Measurements from ENCODE around the gene SIGMAR1. TPM values are rescaled to one million over a fixed set of nuclear protein-coding genes. Genes with fewer than 3 reads are reported as not detected.

Gene SIGMAR1
- total RNA-seq, 1 donor from 2014 or later, result 25.6 TPM

GRCh38 chr9:34636791-34637355, 714 bp downstream of the SIGMAR1 start:
- peak; percentile 25 for DNase-seq (ENCODE audit: missing footprints)
- ATAC-seq, result no peak
- intact Hi-C loops (cut with DNase I), result no loop called here

GRCh38 chr9:34635556-34635955, 2.0 kb downstream of the SIGMAR1 start:
- intact Hi-C loops (cut with DNase I), result no loop called here
- peak; percentile 64 for DNase-seq (ENCODE audit: missing footprints)
- ATAC-seq, result no peak

DNA sequence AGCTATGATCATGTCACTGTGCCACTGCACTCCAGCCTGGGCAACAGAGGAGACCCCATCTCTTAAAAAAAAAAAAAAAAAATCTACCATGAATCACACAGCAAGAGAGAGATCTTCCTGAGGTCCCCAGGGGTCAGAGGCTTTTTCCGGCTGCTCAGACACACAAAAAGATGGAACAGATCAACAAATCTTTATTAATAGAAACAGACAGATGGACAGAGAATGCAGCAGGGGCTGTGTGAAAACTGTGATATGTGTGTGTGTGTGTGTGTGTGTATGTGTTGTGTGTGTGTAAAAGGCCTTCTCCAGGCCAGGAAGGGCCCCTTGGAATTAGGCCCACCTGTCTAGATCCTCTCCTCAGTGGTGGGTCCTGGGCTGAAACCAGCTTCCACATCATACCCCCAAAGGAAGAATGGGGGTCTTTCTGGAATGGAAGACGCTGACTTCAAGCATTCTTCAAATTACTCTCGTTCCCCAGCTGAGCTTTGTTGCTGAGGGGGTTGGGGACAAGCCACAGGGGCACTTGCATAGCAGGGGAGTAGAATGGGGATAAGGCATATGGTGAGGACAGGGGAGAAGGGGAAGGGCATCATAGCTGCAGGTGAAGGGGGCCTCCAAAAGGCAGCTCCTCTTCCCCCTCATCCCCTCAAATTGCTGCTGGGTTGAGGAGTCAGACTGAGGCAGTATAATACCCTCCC, 2.9 kb downstream of the SIGMAR1 start:
- DNase-seq (ENCODE audit: missing footprints) (peak; percentile 13), ATAC-seq (no peak)
- intact Hi-C loops (cut with DNase I), result loop anchor here (1.0 kb wide), 1 partner anchor 22 kb away; the partner anchor contains the start of gene RPP25L

- ATAC-seq (peak; percentile 37), DNase-seq (ENCODE audit: missing footprints) (peak; percentile 73)
- intact Hi-C loops (cut with DNase I), result loop anchor here (1.0 kb wide), 1 partner anchor 22 kb away; the partner anchor contains the start of gene RPP25L
Observed at GRCh38 chr9:34633851-34634550, 3.6 kb downstream of the SIGMAR1 start.

DNA sequence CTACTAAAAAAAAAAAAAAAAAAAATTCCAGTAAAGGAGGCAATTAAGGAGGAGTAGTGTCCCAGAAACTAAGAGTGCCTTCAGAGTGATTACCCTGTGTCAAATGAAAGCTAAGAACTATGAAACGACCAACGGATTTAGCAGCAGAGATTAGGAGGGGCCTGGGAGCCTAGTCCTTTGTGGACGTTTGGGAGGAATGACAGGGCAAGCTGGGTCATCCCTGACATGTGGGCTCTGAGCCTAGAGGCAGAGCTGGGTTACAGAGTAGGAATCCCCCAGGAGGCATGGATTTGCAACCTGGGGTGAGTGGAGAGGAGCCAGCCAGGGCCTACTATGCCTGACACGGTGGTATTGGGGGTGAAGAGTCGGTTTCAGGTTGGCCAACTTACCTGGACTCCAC, 4.4 kb downstream of the SIGMAR1 start:
- DNase-seq (ENCODE audit: missing footprints), result peak; percentile 20
- intact Hi-C loops (cut with DNase I), result no loop called here
- ATAC-seq, result no peak

- peak; percentile 15 for DNase-seq (ENCODE audit: missing footprints)
- no peak for ATAC-seq
- intact Hi-C loops (cut with DNase I), result no loop called here
Observed at GRCh38 chr9:34630402-34631154, 7.0 kb downstream of the SIGMAR1 start.

- ATAC-seq (no peak), DNase-seq (ENCODE audit: missing footprints) (no peak)
- intact Hi-C loops (cut with DNase I), result no loop called here
Observed at GRCh38 chr9:34629491-34629808, 8.1 kb downstream of the SIGMAR1 start.

- intact Hi-C loops (cut with DNase I), result no loop called here
- peak; percentile 62 for ATAC-seq
- DNase-seq (ENCODE audit: missing footprints), result peak; percentile 64
Observed at GRCh38 chr9:34628656-34629490, 8.7 kb downstream of the SIGMAR1 start, which contains the start of gene ARID3C. Gene ARID3C (minus strand): TSS chr9:34629066. CDS start chr9:34628014, 1,052 bp downstream.

DNA sequence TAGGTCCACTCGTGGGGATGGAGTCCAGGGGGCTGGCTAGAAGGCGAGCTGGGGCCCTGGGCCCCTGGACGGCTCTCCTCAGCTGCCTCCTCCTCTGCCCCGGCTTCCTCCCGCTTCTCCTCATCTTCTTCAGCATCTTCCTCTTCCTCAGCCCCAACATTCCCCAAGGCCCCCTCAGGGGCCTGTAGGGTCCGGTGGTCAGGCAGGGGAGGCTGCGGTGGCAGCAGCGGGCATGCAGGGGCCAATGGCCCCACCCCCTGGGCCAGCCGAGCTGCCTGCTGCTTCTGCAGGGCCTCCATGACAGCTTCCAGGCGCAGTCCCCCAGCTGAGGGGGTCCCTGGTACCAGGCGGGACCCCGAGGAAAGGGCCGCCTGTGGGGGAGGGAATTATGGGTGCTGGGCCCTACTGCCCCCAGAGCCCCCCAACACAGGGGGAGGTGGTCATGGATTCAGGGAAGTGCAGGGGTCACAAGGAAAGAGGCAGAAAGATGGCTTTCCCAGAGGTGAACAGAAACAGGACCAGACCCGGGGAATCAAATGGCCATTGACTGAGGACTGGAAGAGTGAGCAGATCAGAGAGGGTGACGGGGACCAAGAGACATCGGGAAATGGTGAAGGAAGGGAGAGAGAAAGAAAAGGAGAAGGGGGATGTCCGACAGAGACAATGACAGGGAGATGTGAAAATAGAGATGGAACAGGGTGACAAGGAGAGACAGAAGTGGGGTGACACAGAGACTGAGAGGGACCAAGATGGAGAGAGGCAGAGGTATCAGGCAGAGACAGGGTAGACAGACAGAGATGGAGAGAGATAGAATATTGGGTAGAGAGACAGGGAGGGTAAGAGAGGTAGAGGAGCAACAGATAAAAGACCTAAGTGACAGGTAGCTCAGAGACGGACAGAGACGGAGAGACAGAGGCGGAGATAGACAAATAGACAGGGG, 9.6 kb downstream of the SIGMAR1 start:
- ATAC-seq, result no peak
- DNase-seq (ENCODE audit: missing footprints), result peak; percentile 20
- intact Hi-C loops (cut with DNase I), result no loop called here

DNA sequence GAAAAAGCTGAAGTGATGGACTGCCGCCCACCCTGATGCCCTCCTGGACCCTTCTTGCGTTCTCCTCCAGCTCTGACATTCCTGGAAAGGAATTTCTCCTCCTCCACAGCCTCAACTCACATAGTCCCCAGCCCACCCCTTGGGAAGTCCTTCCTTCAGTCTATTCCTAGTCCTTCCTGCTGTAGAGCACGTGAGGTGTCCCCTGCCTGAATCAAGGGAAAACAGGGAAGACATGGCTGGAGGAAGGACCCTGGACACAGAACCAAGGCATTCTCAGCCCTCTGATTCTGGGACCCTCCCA, 12.5 kb downstream of the SIGMAR1 start:
- intact Hi-C loops (cut with DNase I), result no loop called here
- peak; percentile 6 for DNase-seq (ENCODE audit: missing footprints)

DNA sequence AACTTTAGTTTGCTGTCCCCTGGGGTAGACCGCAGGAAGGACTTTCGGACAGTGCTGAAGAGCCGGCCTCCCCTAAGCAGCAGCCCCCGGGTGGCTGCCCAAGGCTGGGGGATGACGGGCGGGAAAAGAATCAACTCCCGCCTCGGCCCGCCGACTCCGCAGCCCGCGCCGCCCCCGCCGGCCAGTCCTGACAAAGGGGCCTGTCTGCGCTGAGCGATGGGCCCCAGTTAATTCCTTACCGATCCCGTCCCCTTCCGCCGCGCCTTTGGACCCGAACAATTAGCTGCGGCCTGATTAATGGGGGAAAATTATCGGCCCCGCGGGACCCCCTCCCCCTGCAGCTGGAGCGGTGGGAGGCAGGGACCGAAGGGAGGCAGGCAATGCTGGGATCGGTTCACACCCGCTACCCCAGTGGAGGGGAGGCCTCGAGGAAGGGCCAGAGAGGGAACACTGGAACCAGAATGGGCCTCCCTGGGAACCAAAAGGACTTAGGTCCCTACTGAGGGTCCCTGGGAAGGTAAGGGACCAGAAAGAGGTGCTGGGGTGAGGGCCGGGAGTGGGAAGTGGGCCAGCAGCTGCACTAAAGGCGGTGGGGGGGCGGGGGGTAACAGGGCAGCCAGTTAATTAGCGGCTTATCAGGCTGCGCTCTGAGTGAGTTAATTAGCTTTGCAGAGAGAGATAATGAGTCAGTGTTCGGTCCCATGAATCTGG, 13.0 kb downstream of the SIGMAR1 start:
- intact Hi-C loops (cut with DNase I), result no loop called here
- peak; percentile 31 for DNase-seq (ENCODE audit: missing footprints)
- ATAC-seq, result no peak

More for the DNA sequence above, 12.5 kb downstream of the SIGMAR1 start:
- ATAC-seq, result no peak

GRCh38 chr9:34623374-34624235, 14.0 kb downstream of the SIGMAR1 start:
- no peak for ATAC-seq
- intact Hi-C loops (cut with DNase I), result no loop called here
- DNase-seq (ENCODE audit: missing footprints), result peak; percentile 41

GRCh38 chr9:34620061-34620994, 17.3 kb downstream of the SIGMAR1 start, which contains the start of gene DCTN3:
Gene DCTN3 (minus strand): TSS chr9:34620495. CDS start chr9:34620464, 31 bp downstream.
- DNase-seq (ENCODE audit: missing footprints), result peak; percentile 97
- peak; percentile 96 for ATAC-seq
- intact Hi-C loops (cut with DNase I), result no loop called here

GRCh38 chr9:34615132-34615531, 22.5 kb downstream of the SIGMAR1 start:
- ATAC-seq, result no peak
- DNase-seq (ENCODE audit: missing footprints), result no peak
- intact Hi-C loops (cut with DNase I), result loop anchor here (10.0 kb wide), 1 partner anchor 490 kb away; the partner anchor contains the start of gene DCAF12
